Liver (tissue), 9 donors: ENCODE results near the gene SERPINC1. TPM values are rescaled to one million over a fixed set of nuclear protein-coding genes. Genes with fewer than 3 reads are reported as not detected.
"Not testable (repeated sequence)": the region's sequence is repeated elsewhere in the genome, so short reads cannot be mapped to it uniquely, and the experiment has no call there.

Source experiments
- DNase-seq: peaks from one replicate; pipeline ENCODE4 v3.0.0-alpha.2; 2017; ENCODE audit warnings: low spot score
- H3K27ac ChIP-seq, 2 donors: one replicate each; pipeline ENCODE4 v1.7.0; 2013; ENCODE audit warnings: inconsistent platforms in 2 of 2, low read length in 2 of 2, control low read depth in 1 of 2, low read depth in 1 of 2, mild to moderate bottlenecking in 1 of 2
- H3K27me3 ChIP-seq, 4 donors: one replicate each; pipeline versions ENCODE4 v1.6.1 to v1.7.0; 2013; ENCODE audit warnings: low read length in 3 of 4, inconsistent platforms in 1 of 4, mild to moderate bottlenecking in 1 of 4, moderate library complexity in 1 of 4; ENCODE audit not compliant: control insufficient read depth in 4 of 4, insufficient read depth in 4 of 4
- H3K36me3 ChIP-seq, 4 donors: one replicate each; pipeline versions ENCODE4 v1.6.1 to v1.7.0; 2013; ENCODE audit warnings: low read length in 3 of 4, mild to moderate bottlenecking in 3 of 4, low read depth in 1 of 4, moderate library complexity in 1 of 4; ENCODE audit not compliant: control insufficient read depth in 4 of 4, insufficient read depth in 3 of 4
- H3K4me1 ChIP-seq, 4 donors: one replicate each; pipeline versions ENCODE4 v1.6.1 to v1.7.0; 2013; ENCODE audit warnings: low read length in 3 of 4, mild to moderate bottlenecking in 3 of 4, moderate library complexity in 1 of 4; ENCODE audit not compliant: control insufficient read depth in 4 of 4, insufficient read depth in 4 of 4
- H3K4me3 ChIP-seq, 3 donors: one replicate each; pipeline versions ENCODE4 v1.6.1 to v1.7.0; 2013; ENCODE audit warnings: low read length in 3 of 3, control low read depth in 1 of 3, low read depth in 1 of 3, mild to moderate bottlenecking in 1 of 3
- H3K9ac ChIP-seq, 2 donors: one replicate each; pipeline ENCODE4 v1.7.0; 2013; ENCODE audit warnings: low read length in 2 of 2, mild to moderate bottlenecking in 2 of 2, moderate library complexity in 2 of 2, control low read depth in 1 of 2, low read depth in 1 of 2
- H3K9me3 ChIP-seq, 4 donors: one replicate each; pipeline versions ENCODE4 v1.6.1 to v1.7.0; 2013; ENCODE audit warnings: low read length in 3 of 4; ENCODE audit not compliant: control insufficient read depth in 4 of 4
- EGR1 ChIP-seq, 2 donors: IDR thresholded peaks; 2 replicates each; pipeline ENCODE4 v1.6.1; 2016 to 2018; ENCODE audit warnings: antibody characterized with exemption in 2 of 2, low read depth in 2 of 2
- FOXA1 ChIP-seq: IDR thresholded peaks from 2 replicates; pipeline ENCODE4 v1.6.1; 2016; ENCODE audit warnings: antibody characterized with exemption
- FOXA2 ChIP-seq: IDR thresholded peaks from 2 replicates; pipeline ENCODE4 v1.6.1; 2016; ENCODE audit warnings: antibody characterized with exemption
- GABPA ChIP-seq, 2 donors: IDR thresholded peaks in 1 of 2; conservative IDR thresholded peaks in 1 of 2; 2 replicates each; pipeline ENCODE4 v1.6.1; 2016; ENCODE audit warnings: antibody characterized with exemption in 2 of 2, mild to moderate bottlenecking in 1 of 2, moderate library complexity in 1 of 2
- HNF4A ChIP-seq, 2 donors: conservative IDR thresholded peaks; 2 replicates each; pipeline ENCODE4 v1.6.1; 2016; ENCODE audit warnings: antibody characterized with exemption in 2 of 2, mild to moderate bottlenecking in 2 of 2
- JUND ChIP-seq, 2 donors: IDR thresholded peaks; 2 replicates each; pipeline ENCODE4 v1.6.1; 2016; ENCODE audit warnings: antibody characterized with exemption in 2 of 2
- NR2F2 ChIP-seq: IDR thresholded peaks from 2 replicates; pipeline ENCODE4 v1.6.1; 2016; ENCODE audit warnings: antibody characterized with exemption
- RAD21 ChIP-seq, 2 donors: IDR thresholded peaks; 2 replicates each; pipeline ENCODE4 v1.6.1; 2016; ENCODE audit warnings: antibody characterized with exemption in 2 of 2, mild to moderate bottlenecking in 2 of 2
- RXRA ChIP-seq, 2 donors: IDR thresholded peaks; 2 replicates each; pipeline ENCODE4 v1.6.1; 2017 to 2018; ENCODE audit warnings: antibody characterized with exemption in 2 of 2, mild to moderate bottlenecking in 1 of 2
- SP1 ChIP-seq: IDR thresholded peaks from 2 replicates; pipeline ENCODE4 v1.6.1; 2018; ENCODE audit warnings: antibody characterized with exemption, mild to moderate bottlenecking
- YY1 ChIP-seq: IDR thresholded peaks from 2 replicates; pipeline ENCODE4 v1.6.1; 2016; ENCODE audit warnings: antibody characterized with exemption, mild to moderate bottlenecking
- WGBS: extraction: QIAGEN DNeasy Blood & Tissue Kit; methylation state at CpG from one replicate; pipeline ENCODE4 v1.1.7; 2013; 5-methylcytosine and 5-hydroxymethylcytosine counted together
- polyA plus RNA-seq, 2 donors: library from polyadenylated mRNA; stranded (reverse) in 1 of 2; unstranded in 1 of 2; fragments of 200-250 nt in 1 of 2; fragments of >200 nt in 1 of 2; fragmentation: Nextera tagmentation in 1 of 2; extraction: Ambion mirVana in 1 of 2; gene quantifications; one replicate each; pipeline versions ENCODE4 v1.2.1 to v1.2.3, GENCODE V29; 2013 to 2015
- total RNA-seq, 2 donors: library from RNA; depleted of rRNA; stranded (reverse); fragments of >200 nt; gene quantifications; one replicate each; pipeline ENCODE4 v1.2.3, GENCODE V29; 2014
- TF ChIP-seq, protein P1 (sequence below): IDR thresholded peaks from 2 replicates; pipeline ENCODE4 v1.6.1; 2016; ENCODE audit warnings: antibody characterized with exemption
- TF ChIP-seq, protein P2 (sequence below): IDR thresholded peaks from 2 replicates; pipeline ENCODE4 v1.6.1; 2016; ENCODE audit warnings: antibody characterized with exemption, mild to moderate bottlenecking
- TF ChIP-seq, protein P3 (sequence below): IDR thresholded peaks from 2 replicates; pipeline ENCODE4 v1.6.1; 2016; ENCODE audit warnings: antibody characterized with exemption
- TF ChIP-seq, protein P4 (sequence below): fragments of 150-350 bp; IDR thresholded peaks from 2 replicates; pipeline ENCODE4 v1.5.1; 2017; ENCODE audit warnings: improper control_type of control experiment, low read depth, low read length; ENCODE audit not compliant: missing input control
- TF ChIP-seq, protein P5 (sequence below): IDR thresholded peaks from 2 replicates; pipeline ENCODE4 v1.6.1; 2016; ENCODE audit warnings: antibody characterized with exemption
- donor health status: healthy.
- donor health status: healthy.
- donor health status: healthy.
- donor health status: healthy.
- donor health status: healthy.

Gene SERPINC1
- total and polyA plus RNA-seq, 4 donors, result 742 to 2,589 (median 2,412) TPM

- WGBS, result 91% methylated on average over 7 of the region's 7 CpGs
- TF ChIP-seq, protein P1, sequence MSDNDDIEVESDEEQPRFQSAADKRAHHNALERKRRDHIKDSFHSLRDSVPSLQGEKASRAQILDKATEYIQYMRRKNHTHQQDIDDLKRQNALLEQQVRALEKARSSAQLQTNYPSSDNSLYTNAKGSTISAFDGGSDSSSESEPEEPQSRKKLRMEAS, result no peak
- TF ChIP-seq FOXA2 (no peak), HNF4A (conservative IDR thresholded peaks at IDR 0.05) (no peak), JUND (IDR thresholded peaks at IDR 0.05) (no peak), SP1 (no peak), NR2F2 (no peak), FOXA1 (no peak), YY1 (no peak), RXRA (IDR thresholded peaks at IDR 0.05) (no peak), EGR1 (IDR thresholded peaks at IDR 0.05; ENCODE audit: low read depth in 2 of 2) (no peak), GABPA (IDR thresholded peaks at IDR 0.05 in 1 of 2, conservative IDR thresholded peaks at IDR 0.05 in 1 of 2) (no peak)
- TF ChIP-seq, protein P2, sequence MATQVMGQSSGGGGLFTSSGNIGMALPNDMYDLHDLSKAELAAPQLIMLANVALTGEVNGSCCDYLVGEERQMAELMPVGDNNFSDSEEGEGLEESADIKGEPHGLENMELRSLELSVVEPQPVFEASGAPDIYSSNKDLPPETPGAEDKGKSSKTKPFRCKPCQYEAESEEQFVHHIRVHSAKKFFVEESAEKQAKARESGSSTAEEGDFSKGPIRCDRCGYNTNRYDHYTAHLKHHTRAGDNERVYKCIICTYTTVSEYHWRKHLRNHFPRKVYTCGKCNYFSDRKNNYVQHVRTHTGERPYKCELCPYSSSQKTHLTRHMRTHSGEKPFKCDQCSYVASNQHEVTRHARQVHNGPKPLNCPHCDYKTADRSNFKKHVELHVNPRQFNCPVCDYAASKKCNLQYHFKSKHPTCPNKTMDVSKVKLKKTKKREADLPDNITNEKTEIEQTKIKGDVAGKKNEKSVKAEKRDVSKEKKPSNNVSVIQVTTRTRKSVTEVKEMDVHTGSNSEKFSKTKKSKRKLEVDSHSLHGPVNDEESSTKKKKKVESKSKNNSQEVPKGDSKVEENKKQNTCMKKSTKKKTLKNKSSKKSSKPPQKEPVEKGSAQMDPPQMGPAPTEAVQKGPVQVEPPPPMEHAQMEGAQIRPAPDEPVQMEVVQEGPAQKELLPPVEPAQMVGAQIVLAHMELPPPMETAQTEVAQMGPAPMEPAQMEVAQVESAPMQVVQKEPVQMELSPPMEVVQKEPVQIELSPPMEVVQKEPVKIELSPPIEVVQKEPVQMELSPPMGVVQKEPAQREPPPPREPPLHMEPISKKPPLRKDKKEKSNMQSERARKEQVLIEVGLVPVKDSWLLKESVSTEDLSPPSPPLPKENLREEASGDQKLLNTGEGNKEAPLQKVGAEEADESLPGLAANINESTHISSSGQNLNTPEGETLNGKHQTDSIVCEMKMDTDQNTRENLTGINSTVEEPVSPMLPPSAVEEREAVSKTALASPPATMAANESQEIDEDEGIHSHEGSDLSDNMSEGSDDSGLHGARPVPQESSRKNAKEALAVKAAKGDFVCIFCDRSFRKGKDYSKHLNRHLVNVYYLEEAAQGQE, result no peak
- TF ChIP-seq, protein P3, sequence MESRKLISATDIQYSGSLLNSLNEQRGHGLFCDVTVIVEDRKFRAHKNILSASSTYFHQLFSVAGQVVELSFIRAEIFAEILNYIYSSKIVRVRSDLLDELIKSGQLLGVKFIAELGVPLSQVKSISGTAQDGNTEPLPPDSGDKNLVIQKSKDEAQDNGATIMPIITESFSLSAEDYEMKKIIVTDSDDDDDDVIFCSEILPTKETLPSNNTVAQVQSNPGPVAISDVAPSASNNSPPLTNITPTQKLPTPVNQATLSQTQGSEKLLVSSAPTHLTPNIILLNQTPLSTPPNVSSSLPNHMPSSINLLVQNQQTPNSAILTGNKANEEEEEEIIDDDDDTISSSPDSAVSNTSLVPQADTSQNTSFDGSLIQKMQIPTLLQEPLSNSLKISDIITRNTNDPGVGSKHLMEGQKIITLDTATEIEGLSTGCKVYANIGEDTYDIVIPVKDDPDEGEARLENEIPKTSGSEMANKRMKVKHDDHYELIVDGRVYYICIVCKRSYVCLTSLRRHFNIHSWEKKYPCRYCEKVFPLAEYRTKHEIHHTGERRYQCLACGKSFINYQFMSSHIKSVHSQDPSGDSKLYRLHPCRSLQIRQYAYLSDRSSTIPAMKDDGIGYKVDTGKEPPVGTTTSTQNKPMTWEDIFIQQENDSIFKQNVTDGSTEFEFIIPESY, result no peak
- TF ChIP-seq, protein P4, sequence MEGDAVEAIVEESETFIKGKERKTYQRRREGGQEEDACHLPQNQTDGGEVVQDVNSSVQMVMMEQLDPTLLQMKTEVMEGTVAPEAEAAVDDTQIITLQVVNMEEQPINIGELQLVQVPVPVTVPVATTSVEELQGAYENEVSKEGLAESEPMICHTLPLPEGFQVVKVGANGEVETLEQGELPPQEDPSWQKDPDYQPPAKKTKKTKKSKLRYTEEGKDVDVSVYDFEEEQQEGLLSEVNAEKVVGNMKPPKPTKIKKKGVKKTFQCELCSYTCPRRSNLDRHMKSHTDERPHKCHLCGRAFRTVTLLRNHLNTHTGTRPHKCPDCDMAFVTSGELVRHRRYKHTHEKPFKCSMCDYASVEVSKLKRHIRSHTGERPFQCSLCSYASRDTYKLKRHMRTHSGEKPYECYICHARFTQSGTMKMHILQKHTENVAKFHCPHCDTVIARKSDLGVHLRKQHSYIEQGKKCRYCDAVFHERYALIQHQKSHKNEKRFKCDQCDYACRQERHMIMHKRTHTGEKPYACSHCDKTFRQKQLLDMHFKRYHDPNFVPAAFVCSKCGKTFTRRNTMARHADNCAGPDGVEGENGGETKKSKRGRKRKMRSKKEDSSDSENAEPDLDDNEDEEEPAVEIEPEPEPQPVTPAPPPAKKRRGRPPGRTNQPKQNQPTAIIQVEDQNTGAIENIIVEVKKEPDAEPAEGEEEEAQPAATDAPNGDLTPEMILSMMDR, result no peak
- peaks cover 5 to 48% (median 37%) of the 10 kb centered on the region in 4 donors for H3K36me3 ChIP-seq
These were observed 55.4 kb downstream of the SERPINC1 start for GRCh38 chr1:173861731-173862145.

DNA sequence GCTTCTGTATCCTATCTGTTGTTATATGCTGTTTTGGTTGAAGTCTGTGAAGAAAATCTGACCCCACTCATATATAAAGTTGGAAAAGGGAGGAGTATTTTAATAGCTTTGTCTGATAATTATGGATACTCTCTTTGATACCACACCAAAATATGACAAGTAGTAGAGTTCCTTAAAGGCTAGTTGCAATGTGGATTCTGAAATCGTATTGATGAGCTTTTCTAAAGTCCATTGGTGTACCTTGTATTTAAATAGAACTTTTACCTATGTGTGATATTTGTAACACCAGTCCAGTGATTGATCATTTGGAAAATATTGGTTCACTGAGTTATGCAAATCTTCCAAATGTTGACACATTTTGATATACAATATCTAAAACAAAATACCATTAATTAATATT, 57.1 kb downstream of the SERPINC1 start:
- TF ChIP-seq EGR1 (IDR thresholded peaks at IDR 0.05; ENCODE audit: low read depth in 2 of 2), result no peak
- TF ChIP-seq YY1, result no peak
- TF ChIP-seq, protein P5, sequence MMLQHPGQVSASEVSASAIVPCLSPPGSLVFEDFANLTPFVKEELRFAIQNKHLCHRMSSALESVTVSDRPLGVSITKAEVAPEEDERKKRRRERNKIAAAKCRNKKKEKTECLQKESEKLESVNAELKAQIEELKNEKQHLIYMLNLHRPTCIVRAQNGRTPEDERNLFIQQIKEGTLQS, result no peak
- no peak for TF ChIP-seq FOXA2
- TF ChIP-seq FOXA1, result no peak
- TF ChIP-seq RAD21 (IDR thresholded peaks at IDR 0.05), result no peak
- no peak for TF ChIP-seq HNF4A (conservative IDR thresholded peaks at IDR 0.05)
- Histone ChIP-seq H3K9ac (no peak overlapping the region), H3K9me3 (no peaks in the 10 kb centered on the region), H3K36me3 (peaks cover 4 to 36% (median 27%) of the 10 kb centered on the region in 4 donors), H3K4me3 (no peak overlapping the region), H3K27ac (no peak overlapping the region), H3K27me3 (no peaks in the 10 kb centered on the region), H3K4me1 (no peaks in the 10 kb centered on the region)
- no peak for DNase-seq
- WGBS, result 90% methylated on average over 1 of the region's 1 CpG

More at GRCh38 chr1:173861731-173862145, 55.4 kb downstream of the SERPINC1 start:
- no peaks in the 10 kb centered on the region for H3K9me3 ChIP-seq
- no peaks in the 10 kb centered on the region for H3K27me3 ChIP-seq
- no peak overlapping the region for H3K27ac ChIP-seq
- no peak overlapping the region for H3K4me3 ChIP-seq
- H3K9ac ChIP-seq, result no peak overlapping the region
- peaks cover 0 to 6% (median 2%) of the 10 kb centered on the region in 4 donors for H3K4me1 ChIP-seq
- no peak for DNase-seq

DNA sequence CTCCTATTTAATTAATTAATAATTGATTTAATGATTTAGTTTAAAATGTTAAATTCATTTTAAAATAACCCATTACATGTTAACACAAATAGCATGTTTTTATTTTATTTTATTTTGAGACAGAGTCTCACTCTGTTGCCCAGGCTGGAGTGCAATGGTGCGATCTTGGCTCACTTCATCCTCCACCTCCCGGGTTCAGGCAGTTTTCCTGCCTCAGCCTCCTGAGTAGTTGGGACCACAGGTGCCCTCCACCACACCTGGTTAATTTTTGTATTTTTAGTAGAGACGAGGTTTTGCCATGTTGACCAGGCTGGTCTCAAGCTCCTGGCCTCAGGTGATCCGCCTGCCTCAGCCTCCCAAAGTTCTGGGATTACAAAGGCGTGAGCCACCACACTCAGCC, 57.6 kb downstream of the SERPINC1 start:
- not testable (repeated sequence) for H3K9me3 ChIP-seq, H3K4me3 ChIP-seq, H3K4me1 ChIP-seq, H3K27me3 ChIP-seq, H3K9ac ChIP-seq, DNase-seq, H3K27ac ChIP-seq
- WGBS, result 98% methylated on average over 5 of the region's 5 CpGs
- H3K36me3 ChIP-seq, result peaks cover 2 to 32% (median 23%) of the 10 kb centered on the region in 4 donors
